ENCODE data around the gene TTBK2.
"Not testable (repeated sequence)": the region's sequence is repeated elsewhere in the genome, so short reads cannot be mapped to it uniquely, and the experiment has no call there.

DNA sequence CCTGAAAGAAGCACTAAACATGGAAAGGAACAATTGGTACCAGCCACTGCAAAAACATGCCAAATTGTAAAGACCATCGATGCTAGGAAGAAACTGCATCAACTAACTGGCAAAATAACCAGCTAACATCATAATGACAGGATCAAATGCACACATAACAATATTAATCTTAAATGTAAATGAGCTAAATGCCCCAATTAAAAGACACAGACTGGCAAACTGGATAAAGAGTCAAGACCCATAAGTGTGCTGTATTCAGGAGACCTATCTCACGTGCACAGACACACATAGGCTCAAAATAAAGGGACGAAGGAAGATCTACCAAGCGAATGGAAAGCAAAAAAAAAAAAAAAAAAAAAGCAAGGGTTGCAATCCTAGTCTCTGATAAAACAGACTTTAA is 154.5 kb downstream of the TTBK2 start:
- TF ChIP-seq TCF7L2, POLR2AphosphoS5 (IDR thresholded peaks at IDR 0.05; ENCODE audit: low read depth, low read length): not testable (repeated sequence)
- TF ChIP-seq, protein P1, sequence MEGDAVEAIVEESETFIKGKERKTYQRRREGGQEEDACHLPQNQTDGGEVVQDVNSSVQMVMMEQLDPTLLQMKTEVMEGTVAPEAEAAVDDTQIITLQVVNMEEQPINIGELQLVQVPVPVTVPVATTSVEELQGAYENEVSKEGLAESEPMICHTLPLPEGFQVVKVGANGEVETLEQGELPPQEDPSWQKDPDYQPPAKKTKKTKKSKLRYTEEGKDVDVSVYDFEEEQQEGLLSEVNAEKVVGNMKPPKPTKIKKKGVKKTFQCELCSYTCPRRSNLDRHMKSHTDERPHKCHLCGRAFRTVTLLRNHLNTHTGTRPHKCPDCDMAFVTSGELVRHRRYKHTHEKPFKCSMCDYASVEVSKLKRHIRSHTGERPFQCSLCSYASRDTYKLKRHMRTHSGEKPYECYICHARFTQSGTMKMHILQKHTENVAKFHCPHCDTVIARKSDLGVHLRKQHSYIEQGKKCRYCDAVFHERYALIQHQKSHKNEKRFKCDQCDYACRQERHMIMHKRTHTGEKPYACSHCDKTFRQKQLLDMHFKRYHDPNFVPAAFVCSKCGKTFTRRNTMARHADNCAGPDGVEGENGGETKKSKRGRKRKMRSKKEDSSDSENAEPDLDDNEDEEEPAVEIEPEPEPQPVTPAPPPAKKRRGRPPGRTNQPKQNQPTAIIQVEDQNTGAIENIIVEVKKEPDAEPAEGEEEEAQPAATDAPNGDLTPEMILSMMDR (IDR thresholded peaks at IDR 0.05) = not testable (repeated sequence)
- TF ChIP-seq, protein P2, sequence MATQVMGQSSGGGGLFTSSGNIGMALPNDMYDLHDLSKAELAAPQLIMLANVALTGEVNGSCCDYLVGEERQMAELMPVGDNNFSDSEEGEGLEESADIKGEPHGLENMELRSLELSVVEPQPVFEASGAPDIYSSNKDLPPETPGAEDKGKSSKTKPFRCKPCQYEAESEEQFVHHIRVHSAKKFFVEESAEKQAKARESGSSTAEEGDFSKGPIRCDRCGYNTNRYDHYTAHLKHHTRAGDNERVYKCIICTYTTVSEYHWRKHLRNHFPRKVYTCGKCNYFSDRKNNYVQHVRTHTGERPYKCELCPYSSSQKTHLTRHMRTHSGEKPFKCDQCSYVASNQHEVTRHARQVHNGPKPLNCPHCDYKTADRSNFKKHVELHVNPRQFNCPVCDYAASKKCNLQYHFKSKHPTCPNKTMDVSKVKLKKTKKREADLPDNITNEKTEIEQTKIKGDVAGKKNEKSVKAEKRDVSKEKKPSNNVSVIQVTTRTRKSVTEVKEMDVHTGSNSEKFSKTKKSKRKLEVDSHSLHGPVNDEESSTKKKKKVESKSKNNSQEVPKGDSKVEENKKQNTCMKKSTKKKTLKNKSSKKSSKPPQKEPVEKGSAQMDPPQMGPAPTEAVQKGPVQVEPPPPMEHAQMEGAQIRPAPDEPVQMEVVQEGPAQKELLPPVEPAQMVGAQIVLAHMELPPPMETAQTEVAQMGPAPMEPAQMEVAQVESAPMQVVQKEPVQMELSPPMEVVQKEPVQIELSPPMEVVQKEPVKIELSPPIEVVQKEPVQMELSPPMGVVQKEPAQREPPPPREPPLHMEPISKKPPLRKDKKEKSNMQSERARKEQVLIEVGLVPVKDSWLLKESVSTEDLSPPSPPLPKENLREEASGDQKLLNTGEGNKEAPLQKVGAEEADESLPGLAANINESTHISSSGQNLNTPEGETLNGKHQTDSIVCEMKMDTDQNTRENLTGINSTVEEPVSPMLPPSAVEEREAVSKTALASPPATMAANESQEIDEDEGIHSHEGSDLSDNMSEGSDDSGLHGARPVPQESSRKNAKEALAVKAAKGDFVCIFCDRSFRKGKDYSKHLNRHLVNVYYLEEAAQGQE (IDR thresholded peaks at IDR 0.05; ENCODE audit: insufficient read depth in 1 of 2, low read depth in 2 of 2, low read length in 1 of 2) = not testable (repeated sequence)

Data from Panc1 (cell line).